H1 (cell line): ENCODE measurements around the gene CDC123. TPM values are rescaled to one million over a fixed set of nuclear protein-coding genes. Genes with fewer than 3 reads are reported as not detected.

Source experiments
- CTCF ChIA-PET: fragments of 300-600 bp; sonication (Branson Sonifier 250); formaldehyde crosslinking; loops from one replicate; lab custom pipeline; 2021; ENCODE audit not compliant: partially characterized antibody; lab: Charles Lee
- POLR2A ChIA-PET: fragments of 300-600 bp; sonication (Branson Sonifier 250); formaldehyde crosslinking; loops from one replicate; lab custom pipeline; 2021; ENCODE audit warnings: inconsistent platforms; ENCODE audit not compliant: partially characterized antibody; lab: Charles Lee
- DNase-seq, 2 experiments: peaks; one replicate each; pipeline versions ENCODE4 v3.0.0 to v3.0.0-alpha.2; 2010 to 2022; ENCODE audit warnings: low spot score in 2 of 2, low read depth in 1 of 2, mixed read lengths in 1 of 2
- FAIRE-seq: peaks from 2 replicates; lab custom pipeline; 2011; peaks lifted over from hg19 to GRCh38; lab: Jason Lieb, UNC
- H2AFZ ChIP-seq: 2 replicates; pipeline ENCODE4 v1.8.1; 2012; ENCODE audit warnings: low read length, inconsistent platforms
- H2AK5ac ChIP-seq: 2 replicates; pipeline ENCODE4 v1.6.1; 2013; ENCODE audit warnings: low read depth, low read length
- H2BK120ac ChIP-seq: replicated peaks from 2 replicates; pipeline ENCODE3; 2013; ENCODE audit warnings: low read depth, low read length, inconsistent platforms
- H2BK12ac ChIP-seq: 2 replicates; pipeline ENCODE4 v1.6.1; 2013; ENCODE audit warnings: low read depth, low read length
- H2BK15ac ChIP-seq: 2 replicates; pipeline ENCODE4 v1.6.1; 2013; ENCODE audit warnings: low read length
- H2BK20ac ChIP-seq: 2 replicates; pipeline ENCODE4 v1.6.1; 2013; ENCODE audit warnings: low read length
- H2BK5ac ChIP-seq: 2 replicates; pipeline ENCODE4 v1.6.1; 2013; ENCODE audit warnings: low read depth, low read length
- H3K14ac ChIP-seq: 2 replicates; pipeline ENCODE4 v1.6.1; 2013; ENCODE audit warnings: inconsistent platforms; ENCODE audit not compliant: insufficient read length
- H3K18ac ChIP-seq: 2 replicates; pipeline ENCODE4 v1.6.1; 2013; ENCODE audit warnings: low read length; ENCODE audit errors: extremely low read depth
- H3K23ac ChIP-seq: 2 replicates; pipeline ENCODE4 v1.6.1; 2013; ENCODE audit warnings: inconsistent platforms; ENCODE audit not compliant: insufficient read length
- H3K23me2 ChIP-seq: 2 replicates; pipeline ENCODE4 v1.6.1; 2013; ENCODE audit warnings: low read depth, low read length
- H3K27ac ChIP-seq: 2 replicates; pipeline ENCODE4 v1.6.1; 2011; ENCODE audit warnings: low read depth, low read length, inconsistent platforms
- H3K27me3 ChIP-seq, 4 experiments: replicated peaks in 1 of 4; 1 replicate in 1 of 4; 2 replicates in 3 of 4; pipeline versions ENCODE4 v1.6.1 to v1.8.1; 2011 to 2013; ENCODE audit warnings: low read length in 3 of 4, mild to moderate bottlenecking in 3 of 4, inconsistent platforms in 2 of 4, mixed read lengths in 2 of 4, moderate library complexity in 1 of 4; ENCODE audit not compliant: control insufficient read depth in 3 of 4, insufficient read depth in 3 of 4; ENCODE audit errors: extremely low read depth in 1 of 4
- H3K36me3 ChIP-seq, 4 experiments: 2 replicates each; pipeline versions ENCODE4 v1.6.1 to v1.8.1; 2011 to 2013; ENCODE audit warnings: mild to moderate bottlenecking in 4 of 4, low read length in 3 of 4, moderate library complexity in 2 of 4, control low read depth in 1 of 4, inconsistent platforms in 1 of 4; ENCODE audit not compliant: insufficient read depth in 4 of 4, control insufficient read depth in 2 of 4
- H3K4ac ChIP-seq: replicated peaks from 2 replicates; pipeline ENCODE3; 2013; ENCODE audit warnings: low read length, low read depth, mixed read lengths, inconsistent platforms; ENCODE audit not compliant: insufficient read length
- H3K4me1 ChIP-seq, 4 experiments: replicated peaks in 1 of 4; 1 replicate in 1 of 4; 2 replicates in 3 of 4; pipeline versions ENCODE4 v1.6.1 to v1.8.1; 2011 to 2013; ENCODE audit warnings: low read length in 3 of 4, inconsistent platforms in 2 of 4, mixed read lengths in 1 of 4; ENCODE audit not compliant: insufficient read depth in 4 of 4, control insufficient read depth in 3 of 4
- H3K4me2 ChIP-seq, 2 experiments: 2 replicates each; pipeline versions ENCODE4 v1.6.1 to v1.8.1; 2011 to 2013; ENCODE audit warnings: low read depth in 2 of 2, low read length in 2 of 2, control low read depth in 1 of 2, inconsistent platforms in 1 of 2, mild to moderate bottlenecking in 1 of 2; ENCODE audit not compliant: insufficient read depth in 1 of 2
- H3K4me3 ChIP-seq, 4 experiments: fragments of 200-600, 300-600 bp in 1 of 4; sonication (generic), shearing (Covaris generic), sonication (Bioruptor Twin) in 1 of 4; 2 replicates each; pipeline versions ENCODE4 v1.5.1 to v1.8.1; 2011 to 2016; ENCODE audit warnings: low read length in 4 of 4, low read depth in 3 of 4, control low read depth in 2 of 4, inconsistent platforms in 2 of 4, mild to moderate bottlenecking in 2 of 4, mixed read lengths in 1 of 4, moderate library complexity in 1 of 4; ENCODE audit not compliant: insufficient read depth in 2 of 4; ENCODE audit errors: extremely low read depth in 1 of 4
- H3K56ac ChIP-seq: replicated peaks from 2 replicates; pipeline ENCODE3; 2013; ENCODE audit warnings: low read depth, mild to moderate bottlenecking, mixed read lengths, low read length, inconsistent platforms; ENCODE audit not compliant: insufficient read length
- H3K79me1 ChIP-seq: 2 replicates; pipeline ENCODE4 v1.6.1; 2013; ENCODE audit warnings: low read depth, low read length, control low read depth
- H3K79me2 ChIP-seq, 2 experiments: 2 replicates each; pipeline versions ENCODE4 v1.6.1 to v1.8.1; 2012 to 2013; ENCODE audit warnings: low read length in 2 of 2, mild to moderate bottlenecking in 2 of 2, inconsistent platforms in 1 of 2; ENCODE audit not compliant: insufficient read depth in 2 of 2, control insufficient read depth in 1 of 2
- H3K9ac ChIP-seq, 4 experiments: replicated peaks in 1 of 4; 1 replicate in 1 of 4; 2 replicates in 3 of 4; pipeline versions ENCODE4 v1.6.1 to v1.8.1; 2011 to 2013; ENCODE audit warnings: low read depth in 3 of 4, low read length in 3 of 4, control low read depth in 2 of 4, mild to moderate bottlenecking in 2 of 4, moderate library complexity in 2 of 4, inconsistent platforms in 1 of 4; ENCODE audit errors: extremely low read depth in 1 of 4
- H3K9me3 ChIP-seq, 2 experiments: 2 replicates each; pipeline versions ENCODE4 v1.6.1 to v1.8.1; 2012 to 2013; ENCODE audit warnings: mild to moderate bottlenecking in 2 of 2, moderate library complexity in 2 of 2, control low read depth in 1 of 2, inconsistent platforms in 1 of 2, low read depth in 1 of 2, low read length in 1 of 2, mixed read lengths in 1 of 2; ENCODE audit not compliant: insufficient read depth in 2 of 2
- H4K20me1 ChIP-seq, 2 experiments: replicated peaks in 1 of 2; 2 replicates each; pipeline versions ENCODE3 to v1.8.1; 2011 to 2013; ENCODE audit warnings: inconsistent platforms in 2 of 2, low read length in 2 of 2, mild to moderate bottlenecking in 1 of 2; ENCODE audit not compliant: insufficient read depth in 2 of 2, control insufficient read depth in 1 of 2
- H4K5ac ChIP-seq: 2 replicates; pipeline ENCODE4 v1.6.1; 2013; ENCODE audit warnings: low read length, low read depth, mixed read lengths, inconsistent platforms; ENCODE audit not compliant: insufficient read length
- H4K8ac ChIP-seq: 2 replicates; pipeline ENCODE4 v1.8.0; 2013; ENCODE audit warnings: mild to moderate bottlenecking, moderate library complexity, low read length, inconsistent platforms; ENCODE audit not compliant: insufficient read depth; ENCODE audit errors: extremely low read depth
- H4K91ac ChIP-seq: replicated peaks from 2 replicates; pipeline ENCODE3; 2013; ENCODE audit warnings: low read length, mixed read lengths, inconsistent platforms; ENCODE audit not compliant: insufficient read length
- CEBPB ChIP-seq: IDR thresholded peaks from 2 replicates; pipeline ENCODE4 v1.6.1; 2012; ENCODE audit warnings: low read depth, low read length
- HDAC2 ChIP-seq, 2 experiments: fragments of 300-600 bp in 1 of 2; sonication (generic) in 1 of 2; IDR thresholded peaks; 2 replicates each; pipeline ENCODE4 v1.6.1; 2011 to 2012; ENCODE audit warnings: low read depth in 2 of 2, low read length in 2 of 2, mild to moderate bottlenecking in 2 of 2, moderate library complexity in 2 of 2, borderline replicate concordance in 1 of 2, inconsistent platforms in 1 of 2
- WGBS, 2 experiments: shearing (Covaris generic) in 1 of 2; methylation state at CpG; one replicate each; pipeline versions ENCODE4 v1.1.6 to v1.1.7; 2013 to 2015; ENCODE audit warnings: low lambda C conversion rate in 2 of 2, mixed read lengths in 2 of 2, inconsistent platforms in 1 of 2, low coverage in 1 of 2, missing lambda C conversion rate in 1 of 2; ENCODE audit not compliant: insufficient replicate concordance in 2 of 2, insufficient coverage in 1 of 2, insufficient read length in 1 of 2; ENCODE audit errors: extremely low coverage in 1 of 2, missing lambda C conversion rate in 1 of 2; 5-methylcytosine and 5-hydroxymethylcytosine counted together
- polyA plus RNA-seq, 7 experiments: library from polyadenylated mRNA; depleted of rRNA in 3 of 7; stranded (reverse) in 5 of 7; unstranded in 2 of 7; fragments of >200 nt in 5 of 7; fragments of 200-250 nt in 2 of 7; gene quantifications; 1 replicate in 5 of 7; 2 replicates in 1 of 7; 4 replicates in 1 of 7; pipeline versions ENCODE4 v1.2.1 to v1.2.3, GENCODE V29; 2011 to 2013; ENCODE audit warnings: missing spikeins in 2 of 7, mixed read lengths in 2 of 7
- total RNA-seq: library from RNA; stranded (reverse); fragmentation: NEBNext Ultra II Directional; extraction: Animal tissue kit (Norgen Biotek cat#: 25700); gene quantifications from 2 replicates; pipeline ENCODE4 v1.2.1, GENCODE V29; 2021

CDC123 gene
- total and polyA plus RNA-seq, 2 of the 8 experiments (the other 6 are each of a cell fraction or from before 2014, with no cell fraction given) = 115 to 202 TPM

DNA sequence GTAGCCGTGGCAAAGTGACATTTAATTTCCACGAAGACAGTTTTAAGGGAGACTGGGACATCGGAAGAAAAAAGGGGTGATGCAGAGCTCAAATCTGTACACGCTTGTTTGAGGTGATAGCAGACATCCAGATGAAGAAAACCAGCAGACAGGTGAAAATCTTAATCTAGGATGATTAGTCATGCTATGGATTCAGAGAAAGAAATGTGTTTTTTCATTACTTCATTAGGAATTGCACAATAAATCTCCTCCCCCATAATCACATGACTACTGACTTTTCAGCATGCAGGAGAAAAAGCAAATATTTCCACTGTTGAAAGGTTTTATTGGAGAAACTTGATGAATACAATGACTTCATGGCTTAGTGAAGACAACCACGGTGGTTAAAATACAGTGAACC, 2.8 kb upstream of the CDC123 start:
- H3K9me3 ChIP-seq = no peaks in the 10 kb centered on the region
- no peak overlapping the region for H3K4me2 ChIP-seq
- no peak overlapping the region for H2BK5ac ChIP-seq
- H3K9ac ChIP-seq = no peak overlapping the region
- no peak overlapping the region for H4K5ac ChIP-seq
- H3K14ac ChIP-seq = no peak overlapping the region
- H2AFZ ChIP-seq = no peak overlapping the region
- peaks cover 0 to 1% (median 0%) of the 10 kb centered on the region in 4 experiments; a peak in 2 of 7 replicates for H3K4me1 ChIP-seq
- no peak overlapping the region for H2AK5ac ChIP-seq
- TF ChIP-seq HDAC2 (IDR thresholded peaks at IDR 0.05; ENCODE audit: borderline replicate concordance in 1 of 2, low read depth in 2 of 2, low read length in 2 of 2) = no peak
- TF ChIP-seq CEBPB = peak; percentile 44; the same call in 1 of the 2 replicates
- no peak overlapping the region for H4K8ac ChIP-seq
- H3K79me1 ChIP-seq = no peaks in the 10 kb centered on the region
- H4K20me1 ChIP-seq = peaks cover 0 to 6% of the 10 kb centered on the region in 2 experiments
- no peak overlapping the region for H3K18ac ChIP-seq
- H3K36me3 ChIP-seq = peaks cover 0 to 5% (median 2%) of the 10 kb centered on the region in 4 experiments; a peak in 1 of 8 replicates
- H2BK20ac ChIP-seq = no peak overlapping the region
- no peak overlapping the region for H3K27ac ChIP-seq
- H3K23me2 ChIP-seq = no peaks in the 10 kb centered on the region; the same call in 1 of the 2 replicates
- H4K91ac ChIP-seq = no peak overlapping the region
- H3K79me2 ChIP-seq = peaks cover 15 to 88% of the 10 kb centered on the region in 2 experiments
- ChIA-PET CTCF (interaction anchor here (0.6 to 1.8 kb wide), 3 partner anchors 11 to 1098 kb away, joined by 3 to 4 read pairs (median 3); no protein-coding TSS in a partner anchor), POLR2A (interaction anchor here (0.6 kb wide), 1 partner anchor 12 kb away, joined by 3 read pairs; no protein-coding TSS in a partner anchor)
- DNase-seq (no peak), FAIRE-seq (no peak)
- H2BK15ac ChIP-seq = no peak overlapping the region
- H3K4ac ChIP-seq = no peak overlapping the region
- no peak overlapping the region for H3K56ac ChIP-seq
- no peak overlapping the region for H3K4me3 ChIP-seq
- H2BK12ac ChIP-seq = no peak overlapping the region
- WGBS, 2 experiments = 99% methylated on average over 5 of the region's 5 CpGs; no CpG with 5 or more reads in 1 of the 2 experiments
- H2BK120ac ChIP-seq = no peak overlapping the region
- no peak overlapping the region for H3K23ac ChIP-seq
- no peaks in the 10 kb centered on the region for H3K27me3 ChIP-seq
